Pancreas (tissue), 10 donors: ENCODE data around the gene DCAF17. TPM values are rescaled to one million over a fixed set of nuclear protein-coding genes. Genes with fewer than 3 reads are reported as not detected.
"Not testable (repeated sequence)": the region's sequence is repeated elsewhere in the genome, so short reads cannot be mapped to it uniquely, and the experiment has no call there.

Source experiments
- ATAC-seq, 4 donors: fragments of 200-7000 bp; cut with Tn5 transposase; one replicate each; pipeline versions ENCODE4 v1.8.0 to v1.9.1; 2020; ENCODE audit warnings: mild to moderate bottlenecking in 4 of 4, moderate library complexity in 4 of 4
- DNase-seq, 6 donors: peaks; one replicate each; pipeline ENCODE4 v3.0.0-alpha.2; 2020
- FAIRE-seq: peaks from 2 replicates; lab custom pipeline; 2012; peaks lifted over from hg19 to GRCh38; lab: Jason Lieb, UNC
- H3K27ac ChIP-seq, 4 donors: fragments of 200-600 bp; sonication (generic); 1 replicate in 3 of 4; 2 replicates in 1 of 4; pipeline versions ENCODE4 v1.5.0 to v1.8.0; 2020
- H3K27me3 ChIP-seq, 4 donors: fragments of 200-600 bp; one replicate each; pipeline ENCODE4 v1.8.0; 2021
- H3K36me3 ChIP-seq, 3 donors: fragments of 200-600 bp; sonication (generic) in 1 of 3; one replicate each; pipeline versions ENCODE4 v1.5.0 to v1.8.0; 2020 to 2021
- H3K4me1 ChIP-seq, 3 donors: fragments of 200-600 bp; one replicate each; pipeline ENCODE4 v1.8.0; 2021
- H3K4me3 ChIP-seq, 4 donors: fragments of 200-600 bp; sonication (generic) in 2 of 4; one replicate each; pipeline versions ENCODE4 v1.5.0 to v1.8.0; 2020 to 2021
- H3K9me3 ChIP-seq, 4 donors: fragments of 200-600 bp; one replicate each; pipeline ENCODE4 v1.8.0; 2021
- CTCF ChIP-seq, 4 donors: fragments of 200-600 bp; sonication (generic) in 3 of 4; IDR thresholded peaks; one replicate each; pipeline versions ENCODE4 v1.5.0 to v1.8.0; 2021; ENCODE audit warnings: antibody characterized with exemption in 4 of 4
- whole genome bisulfite sequencing, 2 donors: extraction: QIAGEN DNeasy Blood & Tissue Kit; methylation state at CpG; one replicate each; pipeline ENCODE4 v1.1.7; 2013; 5-methylcytosine and 5-hydroxymethylcytosine counted together
- intact Hi-C, 3 donors: fragments of 100-400 bp; cut with DNase I; formaldehyde crosslinking; loops; one replicate each; pipeline versions ENCODE4 v1.11.1 to v1.14.2; 2022
- polyA plus RNA-seq, 2 donors: library from polyadenylated mRNA; stranded (reverse); fragments of 200-250 nt; gene quantifications; one replicate each; pipeline ENCODE4 v1.2.3, GENCODE V29; 2013
- total RNA-seq, 6 donors: library from RNA; stranded (reverse); fragmentation: NEBNext Ultra II Directional in 4 of 6; extraction: Animal tissue kit (Norgen Biotek cat#: 25700) in 4 of 6; gene quantifications; one replicate each; pipeline versions ENCODE4 v1.2.1 to v1.2.4, GENCODE V29; 2021 to 2023
- donor health status: healthy with polysubstance abuse.
- donor health status: DM: no; HTN: no; CAD: no; lungs with moderate emphysema.
- donor health status: DM: no; HTN: no; CAD: no.
- donor health status: control.
- donor health status: control.
- donor health status: Bipolar disorder and iron deficiency.
- donor health status: DM: yes; HTN: yes; CAD: no.
- donor health status: DM: no; HTN: no; CAD: no.
- donor health status: DM: no; HTN: no; CAD: no.
- donor health status: DM: yes; HTN: yes; CAD: no.

DCAF17 gene
- total and polyA plus RNA-seq, 8 donors = 2.9 to 10.4 (median 5.8) TPM

DNA sequence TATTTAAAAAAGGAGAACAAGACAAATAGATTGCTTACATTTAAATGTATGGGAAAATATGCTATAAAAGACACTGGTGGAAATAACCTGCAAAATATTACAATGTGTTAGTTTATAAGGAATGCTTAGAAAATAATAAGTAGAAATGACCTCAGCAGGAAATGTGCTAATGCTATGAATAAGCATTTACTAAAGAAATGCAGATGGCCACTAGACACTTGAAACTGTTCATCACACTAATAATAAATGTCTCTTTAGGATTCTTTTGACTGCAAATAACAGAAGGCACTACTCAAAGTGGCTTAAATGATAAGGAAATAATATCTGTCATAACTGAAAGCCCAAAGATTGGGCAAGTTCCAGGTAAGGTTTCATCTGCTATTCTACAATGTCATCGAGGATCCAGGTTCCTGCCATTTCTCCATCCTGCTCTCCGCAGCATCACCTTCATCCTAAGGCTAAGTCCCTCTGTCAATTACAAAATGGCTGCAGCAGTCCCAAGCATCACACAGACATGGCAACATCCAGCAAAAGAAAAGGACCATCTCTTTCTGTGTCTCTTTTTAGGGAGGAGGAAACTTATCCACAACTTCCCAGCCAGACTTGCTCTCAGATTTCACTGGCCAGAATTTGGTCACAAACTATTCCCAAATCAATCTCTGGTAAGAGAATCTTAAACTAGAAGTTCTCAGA is 22.1 kb upstream of the DCAF17 start:
- DNase-seq = no peak
- Histone ChIP-seq H3K4me1 (peaks cover 0 to 4% (median 0%) of the 10 kb centered on the region in 3 donors), H3K36me3 (no peaks in the 10 kb centered on the region), H3K9me3 (no peaks in the 10 kb centered on the region), H3K27ac (no peak overlapping the region), H3K27me3 (no peaks in the 10 kb centered on the region), H3K4me3 (no peak overlapping the region)
- peak; percentile 9 for FAIRE-seq
- TF ChIP-seq CTCF (IDR thresholded peaks at IDR 0.05) = no peak
- WGBS, 2 donors = 94 to 97% methylated on average over 2 of the region's 2 CpGs
- no peak for ATAC-seq
- intact Hi-C loops = loop anchor here in 1 of 3 donors (10.0 kb wide), 1 partner anchor 247 kb away; the partner anchor contains the start of gene TLK1

DNA sequence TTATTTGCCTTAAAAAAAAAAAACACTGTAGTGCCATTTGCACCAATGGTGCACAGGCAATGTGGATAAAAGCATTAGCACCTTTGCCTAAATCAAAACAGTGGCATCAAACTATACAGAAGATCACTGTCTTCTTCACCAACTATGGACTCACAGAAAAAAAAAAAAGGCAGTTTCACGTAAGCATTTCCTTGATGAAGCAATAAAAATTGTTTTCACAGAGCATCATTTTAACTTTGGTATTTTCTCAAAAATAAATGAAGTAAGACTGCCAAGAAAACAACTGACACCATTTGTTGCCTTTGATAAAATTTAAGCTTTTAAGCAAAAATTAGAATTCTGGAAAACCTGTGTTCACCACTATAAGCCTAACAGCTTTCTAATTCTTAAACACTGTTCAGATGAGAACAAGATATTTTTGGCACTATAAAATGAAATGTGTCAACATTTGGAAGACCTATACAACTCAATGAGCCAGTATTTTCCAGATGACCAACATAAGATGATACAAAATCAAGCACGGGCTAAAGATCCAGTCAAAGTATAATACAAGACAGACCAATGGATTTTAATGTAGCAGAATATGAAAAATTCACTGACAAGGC is 21.4 kb upstream of the DCAF17 start:
- no peak overlapping the region for H3K4me3 ChIP-seq
- no peaks in the 10 kb centered on the region for H3K27me3 ChIP-seq
- no peaks in the 10 kb centered on the region for H3K36me3 ChIP-seq
- H3K4me1 ChIP-seq = peaks cover 0 to 4% (median 0%) of the 10 kb centered on the region in 3 donors
- ATAC-seq (no peak), DNase-seq (no peak), FAIRE-seq (no peak)
- H3K9me3 ChIP-seq = no peaks in the 10 kb centered on the region
- intact Hi-C loops = loop anchor here in 1 of 3 donors (10.0 kb wide), 1 partner anchor 248 kb away; the partner anchor contains the start of gene TLK1
- no peak for TF ChIP-seq CTCF (IDR thresholded peaks at IDR 0.05)
- WGBS, 2 donors = 81 to 84% methylated on average over 2 of the region's 2 CpGs
- no peak overlapping the region for H3K27ac ChIP-seq

DNA sequence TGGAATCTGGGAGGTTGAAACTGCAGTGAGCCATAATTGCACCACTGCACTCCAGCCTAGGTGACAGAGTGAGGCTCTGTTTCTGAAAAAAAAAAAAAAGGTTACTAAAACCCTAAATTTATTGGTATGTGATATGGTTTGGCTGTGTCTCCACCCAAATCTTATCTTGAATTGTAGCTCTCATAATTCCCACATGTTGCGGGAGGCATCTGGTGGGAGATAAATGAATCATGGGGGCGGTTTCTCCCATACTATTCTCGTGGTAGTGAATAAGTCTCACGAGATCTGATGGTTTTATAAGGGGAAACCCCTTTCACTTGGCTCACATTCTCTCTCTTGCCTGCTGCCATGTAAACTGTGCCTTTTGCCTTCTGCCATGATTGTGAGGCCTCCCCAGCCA is 19.4 kb upstream of the DCAF17 start:
- H3K36me3 ChIP-seq, H3K27me3 ChIP-seq, FAIRE-seq, H3K9me3 ChIP-seq, H3K27ac ChIP-seq, H3K4me1 ChIP-seq, ATAC-seq, DNase-seq, H3K4me3 ChIP-seq: not testable (repeated sequence)
- intact Hi-C loops = loop anchor here in 1 of 3 donors (5.0 to 10.0 kb wide), 2 partner anchors 250 to 447 kb away; partner anchors contain the start of gene TLK1
- 91 to 94% methylated on average over 4 of the region's 4 CpGs for WGBS, 2 donors

- TF ChIP-seq CTCF (IDR thresholded peaks at IDR 0.05) = peak; percentile 47 to 77 (median 64)
- Histone ChIP-seq H3K4me3 (no peak overlapping the region), H3K27ac (peak overlapping the region in 3 of 4 donors; percentile 35 to 48 (median 36)), H3K27me3 (no peaks in the 10 kb centered on the region), H3K4me1 (peaks cover 0 to 4% (median 0%) of the 10 kb centered on the region in 3 donors), H3K9me3 (no peaks in the 10 kb centered on the region), H3K36me3 (no peaks in the 10 kb centered on the region)
- ATAC-seq = peak; percentile 99 to 100 (median 100)
- peak; percentile 75 for FAIRE-seq
- intact Hi-C loops = loop anchor here in 1 of 3 donors (5.0 to 10.0 kb wide), 2 partner anchors 251 to 449 kb away; partner anchors contain the start of gene TLK1
- DNase-seq = peak; percentile 80 to 91 (median 86)
- WGBS, 2 donors = 22 to 27% methylated on average over 7 of the region's 7 CpGs
Observed at GRCh38 chr2:171416009-171416926, 17.8 kb upstream of the DCAF17 start.

DNA sequence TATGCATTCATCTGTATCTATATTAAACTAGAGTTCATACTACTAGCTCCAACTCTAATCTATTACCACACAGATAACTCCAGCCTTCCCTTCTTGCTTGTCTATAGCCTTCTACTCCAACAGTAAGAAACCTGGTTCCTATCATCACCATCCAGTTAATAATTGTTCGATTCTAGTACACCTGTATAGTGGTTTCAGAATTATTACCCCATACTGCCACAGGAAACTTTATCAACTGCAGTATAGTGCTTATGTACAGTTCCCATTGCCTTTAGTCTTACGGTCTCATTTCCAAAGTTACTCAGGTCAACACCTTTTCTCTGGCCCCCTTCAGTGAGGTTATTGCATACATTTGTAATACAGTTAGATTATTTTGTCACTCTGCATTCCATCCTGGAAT is 14.7 kb upstream of the DCAF17 start:
- WGBS, 2 donors = 54 to 65% methylated on average over 2 of the region's 2 CpGs
- no peak for FAIRE-seq
- no peaks in the 10 kb centered on the region for H3K27me3 ChIP-seq
- DNase-seq = no peak
- H3K36me3 ChIP-seq = no peaks in the 10 kb centered on the region
- H3K27ac ChIP-seq = no peak overlapping the region
- peaks cover 0 to 4% (median 0%) of the 10 kb centered on the region in 3 donors for H3K4me1 ChIP-seq
- H3K9me3 ChIP-seq = no peaks in the 10 kb centered on the region
- no peak for TF ChIP-seq CTCF (IDR thresholded peaks at IDR 0.05)
- no peak for ATAC-seq
- no peak overlapping the region for H3K4me3 ChIP-seq
- intact Hi-C loops = loop anchor here in 1 of 3 donors (5.0 to 10.0 kb wide), 2 partner anchors 255 to 452 kb away; partner anchors contain the start of gene TLK1
